ENCODE data around the gene PIK3R1. TPM values are rescaled to one million over a fixed set of nuclear protein-coding genes. Genes with fewer than 3 reads are reported as not detected.

PIK3R1 gene
- total RNA-seq, 2 donors from 2014 or later, result 71.6 to 81.2 TPM

GRCh38 chr5:68261569-68262065 lies 46.1 kb downstream of the PIK3R1 start:
- H3K4me3 ChIP-seq, result no peak overlapping the region
- TF ChIP-seq POLR2A (IDR thresholded peaks at IDR 0.05) (no peak), POLR2AphosphoS5 (IDR thresholded peaks at IDR 0.05) (no peak)
- TF ChIP-seq, protein P1, sequence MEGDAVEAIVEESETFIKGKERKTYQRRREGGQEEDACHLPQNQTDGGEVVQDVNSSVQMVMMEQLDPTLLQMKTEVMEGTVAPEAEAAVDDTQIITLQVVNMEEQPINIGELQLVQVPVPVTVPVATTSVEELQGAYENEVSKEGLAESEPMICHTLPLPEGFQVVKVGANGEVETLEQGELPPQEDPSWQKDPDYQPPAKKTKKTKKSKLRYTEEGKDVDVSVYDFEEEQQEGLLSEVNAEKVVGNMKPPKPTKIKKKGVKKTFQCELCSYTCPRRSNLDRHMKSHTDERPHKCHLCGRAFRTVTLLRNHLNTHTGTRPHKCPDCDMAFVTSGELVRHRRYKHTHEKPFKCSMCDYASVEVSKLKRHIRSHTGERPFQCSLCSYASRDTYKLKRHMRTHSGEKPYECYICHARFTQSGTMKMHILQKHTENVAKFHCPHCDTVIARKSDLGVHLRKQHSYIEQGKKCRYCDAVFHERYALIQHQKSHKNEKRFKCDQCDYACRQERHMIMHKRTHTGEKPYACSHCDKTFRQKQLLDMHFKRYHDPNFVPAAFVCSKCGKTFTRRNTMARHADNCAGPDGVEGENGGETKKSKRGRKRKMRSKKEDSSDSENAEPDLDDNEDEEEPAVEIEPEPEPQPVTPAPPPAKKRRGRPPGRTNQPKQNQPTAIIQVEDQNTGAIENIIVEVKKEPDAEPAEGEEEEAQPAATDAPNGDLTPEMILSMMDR (IDR thresholded peaks at IDR 0.05), result peak in 1 of 4 experiments; percentile 5
- no peak for DNase-seq (ENCODE audit: low spot score)
- no peaks in the 10 kb centered on the region for H3K36me3 ChIP-seq
- WGBS, result 47% methylated on average over 4 of the region's 4 CpGs
- H3K27ac ChIP-seq, result peak overlapping the region; percentile 39 to 46
- H3K4me1 ChIP-seq (replicated peaks), result peaks cover 15% of the 10 kb centered on the region
- no peaks in the 10 kb centered on the region for H3K27me3 ChIP-seq (replicated peaks; ENCODE audit: insufficient read depth)
- intact Hi-C loops (cut with DNase I), result no loop called here
- no peaks in the 10 kb centered on the region for H3K9me3 ChIP-seq

GRCh38 chr5:68264024-68264956 lies 48.7 kb downstream of the PIK3R1 start:
- Histone ChIP-seq H3K27me3 (replicated peaks; ENCODE audit: insufficient read depth) (no peaks in the 10 kb centered on the region), H3K27ac (peak overlapping the region; percentile 10 to 30), H3K36me3 (no peaks in the 10 kb centered on the region), H3K4me1 (replicated peaks) (peaks cover 17% of the 10 kb centered on the region), H3K9me3 (no peaks in the 10 kb centered on the region), H3K4me3 (no peak overlapping the region)
- WGBS, result 67% methylated on average over 10 of the region's 10 CpGs
- TF ChIP-seq, protein P1 (IDR thresholded peaks at IDR 0.05), result no peak
- TF ChIP-seq POLR2AphosphoS5 (IDR thresholded peaks at IDR 0.05), result no peak
- TF ChIP-seq POLR2A (IDR thresholded peaks at IDR 0.05), result no peak
- DNase-seq (ENCODE audit: low spot score), result no peak
- intact Hi-C loops (cut with DNase I), result no loop called here

GRCh38 chr5:68265347-68265746 lies 49.8 kb downstream of the PIK3R1 start:
- TF ChIP-seq POLR2AphosphoS5 (IDR thresholded peaks at IDR 0.05) (no peak), POLR2A (IDR thresholded peaks at IDR 0.05) (no peak)
- TF ChIP-seq, protein P1 (IDR thresholded peaks at IDR 0.05), result no peak
- Histone ChIP-seq H3K4me1 (replicated peaks) (peaks cover 17% of the 10 kb centered on the region), H3K9me3 (no peaks in the 10 kb centered on the region), H3K27ac (peak overlapping the region; percentile 23 to 30), H3K4me3 (no peak overlapping the region), H3K36me3 (no peaks in the 10 kb centered on the region), H3K27me3 (replicated peaks; ENCODE audit: insufficient read depth) (no peaks in the 10 kb centered on the region)
- WGBS, result 38% methylated on average over 2 of the region's 2 CpGs
- DNase-seq (ENCODE audit: low spot score), result no peak
- intact Hi-C loops (cut with DNase I), result loop anchor here (5.0 kb wide), 1 partner anchor 573 kb away; no protein-coding TSS in a partner anchor

DNA sequence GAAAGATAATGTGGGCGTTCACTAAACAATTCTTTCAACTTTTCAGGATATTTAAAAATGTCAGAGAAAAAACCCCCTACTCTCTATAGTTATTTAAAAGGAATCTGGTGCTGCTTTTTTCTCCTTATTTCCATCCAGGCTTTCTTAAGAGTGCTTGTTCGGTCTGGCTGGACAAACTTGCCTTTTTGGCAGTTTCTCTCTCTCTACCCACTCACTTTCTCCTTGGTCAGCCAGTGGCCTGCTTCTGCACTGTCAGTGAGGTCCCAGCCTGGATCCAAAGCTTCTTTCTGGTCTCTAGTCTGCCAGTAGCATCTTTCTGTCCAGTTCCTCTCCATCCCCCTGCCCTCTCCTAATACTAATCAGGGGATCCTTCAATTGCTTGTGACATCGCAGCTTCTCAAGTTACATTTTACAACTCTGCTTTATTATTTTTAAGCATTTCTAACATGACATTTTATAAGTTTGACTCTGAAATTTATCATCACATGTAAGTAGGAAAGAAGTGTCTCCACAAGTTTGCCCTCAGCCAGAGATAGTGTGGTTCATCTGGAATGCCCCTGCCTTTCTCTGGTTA lies 50.4 kb downstream of the PIK3R1 start:
- H3K9me3 ChIP-seq, result no peaks in the 10 kb centered on the region
- TF ChIP-seq, protein P1 (IDR thresholded peaks at IDR 0.05), result no peak
- TF ChIP-seq POLR2AphosphoS5 (IDR thresholded peaks at IDR 0.05), result no peak
- TF ChIP-seq POLR2A (IDR thresholded peaks at IDR 0.05), result no peak
- DNase-seq (ENCODE audit: low spot score), result no peak
- 45% methylated on average over 3 of the region's 3 CpGs for WGBS
- peaks cover 17% of the 10 kb centered on the region for H3K4me1 ChIP-seq (replicated peaks)
- H3K4me3 ChIP-seq, result no peak overlapping the region
- no peaks in the 10 kb centered on the region for H3K27me3 ChIP-seq (replicated peaks; ENCODE audit: insufficient read depth)
- H3K36me3 ChIP-seq, result no peaks in the 10 kb centered on the region
- intact Hi-C loops (cut with DNase I), result loop anchor here (5.0 kb wide), 1 partner anchor 574 kb away; no protein-coding TSS in a partner anchor
- H3K27ac ChIP-seq, result peak overlapping the region; percentile 23 to 30

Measured in prostate gland (tissue), 2 donors.